ENCODE measurements around the gene EXD2.
A peak's percentile ranks its signal among the peaks of the same experiment; 100 is the strongest.
"Not testable (repeated sequence)": the region's sequence is repeated elsewhere in the genome, so short reads cannot be mapped to it uniquely, and the experiment has no call there.

Gene EXD2

GRCh38 chr14:69199786-69200185 is 8.5 kb downstream of the EXD2 start:
- no peak for DNase-seq (ENCODE audit: low spot score)

GRCh38 chr14:69204753-69205152 is 13.5 kb downstream of the EXD2 start:
- DNase-seq (ENCODE audit: low spot score) = no peak

- DNase-seq (ENCODE audit: low spot score) = no peak
These were observed 16.2 kb downstream of the EXD2 start for GRCh38 chr14:69207435-69208041.

DNA sequence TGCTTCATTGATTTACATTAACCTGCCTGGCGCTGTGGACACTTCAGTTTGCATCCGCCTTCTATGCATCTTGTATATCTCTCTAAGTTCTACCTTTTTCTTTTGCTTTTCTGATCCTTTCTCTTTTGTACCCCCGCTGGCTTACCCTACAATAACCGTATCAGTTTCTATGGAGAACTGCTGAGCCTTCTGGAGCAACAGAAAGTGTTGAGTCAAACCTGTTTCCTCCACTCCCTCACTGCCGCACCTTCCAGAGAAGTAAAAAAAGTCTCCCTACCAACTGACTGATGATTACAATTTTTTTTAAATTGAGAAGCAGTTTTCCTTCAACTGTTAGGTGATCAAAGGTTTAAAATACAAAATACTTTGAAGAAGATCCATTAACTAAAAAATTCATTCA is 17.4 kb downstream of the EXD2 start:
- no peak for DNase-seq (ENCODE audit: low spot score)

- DNase-seq (ENCODE audit: low spot score) = no peak
These were observed 23.1 kb downstream of the EXD2 start for GRCh38 chr14:69214393-69214792.

- DNase-seq (ENCODE audit: low spot score) = not testable (repeated sequence)
These were observed 26.4 kb downstream of the EXD2 start for GRCh38 chr14:69217663-69218062.

DNA sequence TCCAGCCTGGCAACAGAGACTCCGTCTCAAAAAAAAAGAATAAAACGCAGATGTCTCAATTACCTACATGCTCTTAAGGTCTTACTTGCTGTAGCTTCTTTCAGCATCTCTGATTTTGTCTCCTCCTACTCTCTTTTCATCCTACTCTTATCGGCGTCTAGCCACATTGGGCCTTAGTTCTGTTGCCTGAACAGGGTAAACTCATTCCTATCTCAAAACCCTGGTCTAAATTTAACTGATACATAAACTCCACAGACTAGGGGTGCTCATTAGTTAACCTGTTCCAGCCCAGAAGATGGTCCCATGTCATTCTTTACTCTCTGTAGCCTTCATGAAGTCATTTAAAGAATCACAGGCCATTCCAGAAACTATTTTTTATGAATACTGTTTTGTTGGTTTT is 33.6 kb downstream of the EXD2 start:
- DNase-seq (ENCODE audit: low spot score) = no peak

- DNase-seq (ENCODE audit: low spot score) = no peak
These were observed 34.9 kb downstream of the EXD2 start for GRCh38 chr14:69226178-69226577.

- DNase-seq (ENCODE audit: low spot score) = no peak
These were observed 35.4 kb downstream of the EXD2 start for GRCh38 chr14:69226736-69227135.

GRCh38 chr14:69231486-69231885 is 40.2 kb downstream of the EXD2 start:
- no peak for DNase-seq (ENCODE audit: low spot score)

DNA sequence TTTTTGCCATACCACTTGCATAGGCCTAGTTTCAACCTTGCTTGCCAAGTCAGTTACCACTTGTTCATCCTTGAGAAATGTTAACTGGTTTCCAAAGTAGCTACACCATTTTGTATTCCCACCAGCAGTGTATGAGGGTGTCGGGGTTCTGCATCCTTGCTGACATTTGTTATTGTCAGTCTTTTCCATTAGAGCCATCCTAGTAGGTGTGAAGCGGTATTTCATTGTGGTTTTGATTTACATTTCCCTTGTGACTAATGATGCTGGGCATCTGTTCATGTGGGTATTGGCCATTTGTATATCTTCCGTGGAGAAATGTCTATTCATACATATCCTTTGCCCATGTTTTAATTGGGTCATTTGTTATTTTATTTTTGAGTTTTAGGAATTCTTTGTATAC is 41.1 kb downstream of the EXD2 start:
- DNase-seq (ENCODE audit: low spot score) = no peak

- DNase-seq (ENCODE audit: low spot score) = no peak
These were observed 42.8 kb downstream of the EXD2 start for GRCh38 chr14:69234106-69234505.

- no peak for DNase-seq (ENCODE audit: low spot score)
These were observed 44.4 kb downstream of the EXD2 start for GRCh38 chr14:69235708-69236107.

- no peak for DNase-seq (ENCODE audit: low spot score)
These were observed 45.8 kb downstream of the EXD2 start for GRCh38 chr14:69237142-69237541.

DNA sequence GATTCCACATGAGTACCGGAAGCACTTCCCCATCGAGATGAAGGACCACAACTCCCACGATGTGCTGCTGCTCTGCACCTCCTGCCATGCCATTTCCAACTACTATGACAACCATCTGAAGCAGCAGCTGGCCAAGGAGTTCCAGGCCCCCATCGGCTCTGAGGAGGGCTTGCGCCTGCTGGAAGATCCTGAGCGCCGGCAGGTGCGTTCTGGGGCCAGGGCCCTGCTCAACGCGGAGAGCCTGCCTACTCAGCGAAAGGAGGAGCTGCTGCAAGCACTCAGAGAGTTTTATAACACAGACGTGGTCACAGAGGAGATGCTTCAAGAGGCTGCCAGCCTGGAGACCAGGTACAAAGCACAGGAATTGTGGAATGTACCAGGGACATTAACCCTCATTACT is 46.3 kb downstream of the EXD2 start:
- DNase-seq (ENCODE audit: low spot score) = no peak

DNA sequence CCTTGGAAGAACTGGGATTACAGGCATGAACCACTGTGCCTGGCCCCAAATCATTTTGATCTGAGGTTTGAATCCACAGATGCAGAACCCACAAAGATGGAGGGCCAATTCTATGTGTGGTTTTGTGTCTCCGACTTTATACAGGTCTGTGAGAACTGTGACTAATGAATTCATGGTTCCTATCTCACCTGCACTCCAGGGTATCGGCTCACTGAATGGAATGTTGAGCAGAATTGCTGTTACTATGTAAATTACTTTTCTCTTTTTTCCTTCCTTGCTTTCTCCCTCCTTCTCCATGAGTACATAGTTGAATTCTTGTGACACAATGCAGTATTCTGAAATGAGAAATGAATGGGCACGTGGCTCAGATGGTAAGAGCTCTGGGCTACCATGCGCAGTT is 47.6 kb downstream of the EXD2 start:
- no peak for DNase-seq (ENCODE audit: low spot score)

GRCh38 chr14:69240527-69241173 is 49.4 kb downstream of the EXD2 start:
- DNase-seq (ENCODE audit: low spot score) = no peak

GRCh38 chr14:69241577-69241976 is 50.3 kb downstream of the EXD2 start:
- no peak for DNase-seq (ENCODE audit: low spot score)

- peak; percentile 85 for DNase-seq (ENCODE audit: low spot score)
These were observed 51.3 kb downstream of the EXD2 start for GRCh38 chr14:69242311-69243224.

DNA sequence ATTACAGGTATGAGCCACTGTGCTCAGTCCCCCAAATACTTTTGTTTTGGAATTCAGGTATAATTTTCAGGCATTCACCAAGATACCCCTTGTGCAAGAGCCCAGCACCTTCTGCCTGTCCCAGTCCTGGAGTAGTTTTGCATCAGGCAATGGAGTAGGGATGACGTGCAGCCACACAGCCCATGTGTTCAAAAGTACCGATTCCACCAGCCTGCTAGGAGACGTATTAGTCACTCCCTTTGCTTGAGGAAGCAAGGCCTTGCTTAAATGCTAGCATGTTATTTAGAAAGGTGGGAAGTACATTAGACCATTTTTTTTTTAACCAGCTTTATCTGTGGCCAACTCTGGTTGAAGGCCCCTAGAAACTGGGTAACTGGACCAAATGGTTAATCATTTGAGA is 53.6 kb downstream of the EXD2 start:
- no peak for DNase-seq (ENCODE audit: low spot score)

GRCh38 chr14:69246331-69246730 is 55.0 kb downstream of the EXD2 start:
- no peak for DNase-seq (ENCODE audit: low spot score)

DNA sequence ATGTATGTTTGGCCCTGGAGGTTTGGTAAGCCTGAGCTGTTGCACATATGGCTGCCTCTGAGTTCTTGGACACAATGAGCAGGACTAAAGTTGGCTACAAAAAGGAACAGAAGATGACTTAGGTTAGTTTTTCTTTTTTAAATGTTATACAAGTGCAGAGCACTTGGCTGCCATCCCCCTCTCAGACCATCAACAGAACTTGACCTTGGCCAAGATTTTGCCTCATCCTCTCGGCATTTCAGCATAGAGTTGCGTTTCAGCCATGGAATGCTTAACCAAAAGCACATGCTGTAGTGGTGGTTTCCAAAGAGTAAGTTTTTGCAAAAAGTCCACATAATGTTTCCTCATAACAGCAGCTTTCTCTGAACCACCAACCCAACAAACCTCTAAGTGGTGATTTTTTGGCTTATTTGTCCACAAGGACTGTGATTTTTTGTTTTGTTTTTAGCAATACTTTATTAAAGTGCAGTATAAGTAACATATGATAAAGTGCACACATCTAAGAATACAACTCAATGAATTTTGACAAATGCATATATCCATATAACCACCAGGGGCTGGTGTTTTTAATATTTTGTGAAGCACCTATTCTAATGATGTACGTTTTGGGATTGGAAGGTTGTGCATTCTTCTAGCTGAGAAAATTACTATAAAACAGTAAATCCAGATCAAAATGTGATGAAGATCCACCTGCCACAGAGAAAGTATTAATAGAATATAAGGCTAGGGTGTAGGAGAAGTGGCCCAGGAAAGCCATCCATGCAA is 56.6 kb downstream of the EXD2 start:
- no peak for DNase-seq (ENCODE audit: low spot score)

Data from cerebellar cortex (tissue), 1 donor.